ENCODE measurements around the gene CCR4.
"Not testable (repeated sequence)": the region's sequence is repeated elsewhere in the genome, so short reads cannot be mapped to it uniquely, and the experiment has no call there.

The CCR4 gene

DNA sequence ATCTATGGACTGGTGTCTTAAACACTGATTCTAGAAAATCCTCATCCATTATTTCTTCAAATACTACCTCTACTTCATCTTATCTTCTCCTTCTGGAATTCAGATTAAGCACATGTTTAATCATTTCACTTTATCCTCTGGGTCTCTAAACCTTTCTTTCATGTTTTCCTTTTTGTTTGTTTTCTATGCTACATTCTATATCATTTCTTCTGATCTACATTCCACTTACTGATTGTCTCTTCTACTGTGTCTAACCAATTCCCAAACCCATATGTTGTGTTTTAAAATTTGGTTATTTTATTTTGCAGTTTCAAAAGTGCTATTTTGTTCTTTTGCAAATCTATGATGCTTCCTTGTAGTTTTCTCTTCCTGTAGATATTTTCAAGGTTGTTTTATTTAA lies 31.7 kb downstream of the CCR4 start:
- no peak for DNase-seq (ENCODE audit: low spot score)

DNA sequence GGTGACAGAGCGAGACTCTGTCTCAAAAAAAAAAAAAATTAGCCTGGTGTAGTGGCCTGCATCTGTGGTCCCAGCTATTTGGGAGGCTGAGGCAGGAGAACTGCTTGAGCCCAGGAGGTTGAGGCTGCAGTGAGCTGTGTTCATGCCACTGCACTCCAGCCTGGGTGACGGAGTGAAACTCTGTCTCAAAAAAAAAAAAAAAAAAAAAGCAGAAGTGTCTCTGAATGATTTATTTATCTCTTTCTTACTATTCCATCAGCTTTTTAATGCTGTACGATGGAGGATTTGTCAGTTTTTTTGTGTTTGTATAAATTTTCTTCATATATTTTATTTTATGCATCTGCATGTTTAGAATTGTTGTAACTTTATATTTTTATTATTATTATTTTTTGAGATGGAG lies 33.5 kb downstream of the CCR4 start:
- DNase-seq (ENCODE audit: low spot score) = not testable (repeated sequence)

DNA sequence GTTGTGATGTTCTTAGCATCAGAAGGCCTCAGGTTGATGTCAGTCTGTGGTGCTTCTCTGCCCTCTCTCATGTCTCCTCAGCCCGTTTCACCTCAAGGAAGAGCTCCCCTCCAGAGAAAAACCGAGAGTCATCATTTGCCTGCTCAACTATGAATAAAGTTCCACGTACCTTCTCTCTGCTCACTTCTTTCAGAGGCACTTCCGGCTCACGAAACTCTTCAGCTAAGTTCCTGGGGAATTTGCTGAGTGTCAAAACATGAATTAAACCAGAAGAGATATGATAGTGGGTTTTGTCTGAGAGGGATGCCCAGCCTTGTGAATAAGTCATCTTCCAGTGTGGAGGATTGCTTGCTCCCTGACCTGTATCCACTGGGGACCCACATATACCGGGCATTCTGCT lies 37.7 kb downstream of the CCR4 start:
- no peak for DNase-seq (ENCODE audit: low spot score)

DNA sequence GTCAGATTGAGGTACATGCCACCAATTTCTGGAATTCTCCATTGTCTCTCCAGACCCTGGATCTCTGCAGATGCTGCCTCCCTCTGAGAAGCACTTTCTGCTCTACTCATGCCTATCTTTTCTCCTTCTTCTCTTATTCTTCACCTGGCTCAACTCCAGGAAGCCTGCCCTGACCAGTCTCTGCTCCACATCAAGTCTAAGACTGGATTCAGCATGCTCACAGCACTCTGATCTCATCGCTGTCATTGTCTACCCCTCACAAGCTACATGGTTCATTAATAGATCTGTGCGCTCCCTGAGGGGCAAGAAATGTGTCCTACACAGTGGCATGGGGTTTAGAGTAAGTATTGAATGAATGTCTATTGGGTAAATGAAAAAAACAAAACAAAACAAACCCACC lies 38.7 kb downstream of the CCR4 start:
- DNase-seq (ENCODE audit: low spot score) = no peak

DNA sequence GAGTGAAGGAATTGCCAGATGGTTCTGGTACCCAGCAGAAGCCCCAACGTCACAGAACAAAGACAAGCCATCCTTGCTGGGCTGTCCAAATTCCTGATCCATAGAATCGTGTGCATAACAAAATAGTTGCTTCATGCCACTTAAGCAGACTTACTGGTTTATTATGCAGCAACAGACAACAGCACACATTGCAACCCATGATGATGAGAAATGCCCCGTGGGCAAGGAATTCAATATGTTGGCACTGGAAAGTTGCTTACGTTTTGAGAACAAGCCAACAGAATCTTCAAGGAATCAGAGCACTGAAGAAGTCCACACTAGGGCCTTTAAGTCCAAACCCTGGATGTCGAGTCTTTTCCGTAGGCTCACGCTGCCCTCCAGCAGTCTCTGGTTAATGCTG lies 40.3 kb downstream of the CCR4 start:
- no peak for DNase-seq (ENCODE audit: low spot score)

DNA sequence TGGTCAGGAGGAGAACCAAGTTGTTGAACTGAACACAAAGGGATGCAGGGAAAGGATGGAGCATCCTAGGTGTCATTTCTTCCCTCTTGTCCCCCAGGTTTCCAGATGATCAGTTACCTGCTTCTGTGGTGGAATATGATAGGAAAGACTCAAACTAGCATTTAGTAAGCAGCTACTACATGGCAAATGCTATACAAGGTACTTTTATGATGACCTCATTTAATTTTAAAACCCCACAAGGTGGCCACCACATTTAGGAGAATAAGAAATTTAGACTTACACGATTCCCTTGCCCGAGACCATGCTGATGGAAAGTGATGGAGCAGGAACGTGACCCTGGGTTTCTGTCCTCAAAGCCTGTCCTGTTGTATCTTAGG lies 40.9 kb downstream of the CCR4 start:
- no peak for DNase-seq (ENCODE audit: low spot score)

DNA sequence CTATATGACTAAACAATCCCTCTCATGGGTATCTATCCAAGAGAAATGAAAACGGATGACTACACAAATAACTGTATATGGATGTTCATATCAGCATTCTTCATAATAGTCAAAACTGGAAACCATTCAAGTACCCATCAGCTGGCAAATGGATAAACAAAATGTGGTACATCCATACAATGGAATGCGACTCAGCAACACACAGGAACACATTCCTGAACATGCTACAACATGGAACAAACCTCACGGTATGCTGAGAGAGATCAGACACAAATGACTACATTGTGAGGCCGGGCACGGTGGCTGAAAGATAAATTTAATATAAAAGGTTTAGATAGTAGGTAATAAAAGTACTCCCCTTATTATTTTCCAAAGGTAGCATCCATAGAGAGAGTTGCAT lies 42.6 kb downstream of the CCR4 start:
- no peak for DNase-seq (ENCODE audit: low spot score)

DNA sequence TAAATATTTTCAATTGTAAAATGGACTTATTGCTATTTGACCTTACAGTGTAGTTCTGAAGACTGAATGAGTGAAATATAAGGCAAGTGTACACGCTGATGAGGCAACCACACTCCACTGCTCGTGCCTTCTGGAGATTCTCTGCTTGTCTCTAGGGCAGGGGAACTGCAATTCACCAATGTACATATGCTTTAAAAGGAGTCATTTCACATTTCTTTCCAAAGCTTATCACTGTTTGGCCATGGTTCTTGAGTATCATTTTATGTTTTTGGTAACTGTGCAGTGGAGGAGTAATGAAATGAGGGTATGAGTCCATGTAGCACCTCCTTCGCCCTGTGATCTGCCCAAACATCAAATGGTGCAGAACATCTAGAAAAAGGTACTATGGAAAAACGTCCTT lies 43.7 kb downstream of the CCR4 start:
- no peak for DNase-seq (ENCODE audit: low spot score)

DNA sequence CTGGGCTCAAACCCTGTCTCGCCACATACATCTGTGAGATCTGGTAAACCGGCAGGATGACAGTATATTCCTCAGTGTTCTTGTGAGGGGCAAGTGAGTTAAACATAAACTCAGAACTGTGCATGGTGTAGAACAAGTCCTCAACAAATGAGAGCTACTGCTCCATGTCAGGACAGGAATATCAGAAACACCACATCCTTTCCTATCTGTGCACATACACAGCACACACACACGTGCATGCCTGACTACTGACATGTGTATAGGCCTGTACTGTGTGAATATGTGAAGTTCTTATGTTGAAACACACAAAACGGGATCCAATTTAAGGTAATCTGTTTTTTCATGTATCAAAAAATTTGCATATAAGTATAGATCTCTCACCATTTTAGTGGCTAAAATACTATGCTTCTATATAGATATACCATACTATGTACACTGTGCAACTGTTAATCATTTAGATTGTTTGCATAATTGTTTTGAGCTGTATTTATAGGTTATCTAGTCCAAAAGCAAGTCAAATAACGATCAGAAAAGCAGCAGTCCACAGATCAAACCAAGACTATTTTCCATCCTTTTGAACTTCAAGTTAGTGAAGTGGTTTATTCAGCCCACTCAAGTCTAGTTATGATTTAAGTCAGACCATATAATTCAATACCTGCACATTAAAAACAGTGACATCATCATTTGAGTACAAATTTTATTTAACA lies 44.8 kb downstream of the CCR4 start:
- no peak for DNase-seq (ENCODE audit: low spot score)

DNA sequence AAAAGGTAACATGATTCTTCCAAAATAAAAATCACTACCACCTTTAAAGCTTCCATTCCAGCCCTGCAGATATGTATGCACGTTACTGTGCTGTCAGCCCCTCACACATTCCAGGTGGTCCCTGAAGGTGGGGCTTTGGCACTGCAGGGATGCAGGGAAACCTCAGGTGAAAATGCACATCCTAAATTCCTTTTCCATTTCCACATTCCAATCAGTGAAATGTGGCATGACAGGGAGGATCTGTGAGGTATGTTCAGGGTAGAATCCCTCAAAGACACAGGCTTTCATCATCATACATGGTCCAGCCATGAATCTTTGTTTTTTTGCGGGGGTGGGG lies 45.3 kb downstream of the CCR4 start:
- no peak for DNase-seq (ENCODE audit: low spot score)

DNA sequence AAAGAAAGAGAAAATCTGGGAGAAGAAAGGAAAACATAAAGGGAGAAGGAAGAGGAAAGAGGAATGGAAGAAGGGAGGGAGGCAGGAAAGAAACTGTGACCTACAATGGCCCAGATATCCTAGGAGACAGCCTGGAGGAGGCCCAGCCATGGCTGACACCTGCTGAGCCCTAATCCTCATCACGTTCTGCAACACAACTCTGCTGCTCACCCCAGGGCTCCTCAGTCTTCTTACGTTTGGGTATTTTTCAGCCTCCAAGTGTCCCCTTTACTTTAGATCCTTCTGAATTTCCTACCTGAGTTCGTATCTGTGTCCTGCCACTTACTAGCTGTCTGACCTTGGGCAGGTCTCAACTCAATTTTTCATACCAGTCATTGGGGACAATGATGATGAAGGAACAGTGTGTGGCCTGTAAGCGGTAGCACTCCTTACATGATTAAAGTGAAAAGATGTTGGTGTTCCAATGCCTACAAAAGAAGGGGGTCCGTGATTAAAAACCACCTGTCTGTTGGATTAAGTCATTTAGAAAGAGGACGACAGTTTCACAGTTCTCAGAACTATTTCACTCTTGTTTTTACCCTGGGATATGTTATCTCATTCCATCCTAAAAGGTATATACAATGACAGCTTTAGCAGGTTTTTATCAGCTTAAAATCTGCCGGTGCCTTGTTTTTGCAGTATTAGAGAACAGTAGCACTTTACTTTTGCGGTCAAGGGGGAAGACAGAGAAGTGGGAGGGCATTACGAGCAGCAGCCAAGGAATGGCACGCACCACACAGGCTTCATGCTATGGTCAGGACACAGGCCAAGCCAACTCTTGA lies 47.4 kb downstream of the CCR4 start:
- no peak for DNase-seq (ENCODE audit: low spot score)

DNA sequence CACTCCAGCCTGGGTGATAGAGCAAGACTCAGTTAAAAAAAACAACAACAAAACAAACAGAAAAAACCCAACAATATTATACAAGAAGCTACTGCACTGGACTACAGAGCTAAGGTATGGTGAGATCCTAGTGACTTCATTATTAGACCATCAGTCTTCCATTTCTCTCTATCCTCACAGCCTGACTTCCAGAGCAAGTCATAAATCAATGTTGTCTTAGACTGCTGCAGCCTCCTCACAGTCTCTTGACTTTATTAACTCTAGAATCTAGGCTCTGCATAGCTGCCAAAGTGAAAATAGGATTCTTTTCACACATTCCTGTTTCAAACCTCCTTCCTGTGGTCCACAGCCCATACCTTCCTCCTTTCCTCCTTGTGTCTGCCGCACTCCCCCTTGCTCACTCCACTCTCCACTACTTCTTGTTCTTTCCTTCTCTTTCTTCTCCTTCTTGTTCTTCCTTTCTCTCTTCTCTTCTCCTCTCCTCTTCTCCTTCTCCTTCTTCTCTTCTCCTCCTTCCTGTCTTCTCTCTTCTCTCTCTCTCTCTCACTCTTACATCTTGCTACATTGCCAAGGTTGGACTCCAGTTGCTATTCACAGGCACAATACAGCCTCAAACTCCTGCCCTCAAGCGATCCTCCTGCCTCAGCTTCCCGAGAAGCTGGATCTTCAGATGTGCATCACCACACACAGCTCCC lies 49.4 kb downstream of the CCR4 start:
- no peak for DNase-seq (ENCODE audit: low spot score)

DNA sequence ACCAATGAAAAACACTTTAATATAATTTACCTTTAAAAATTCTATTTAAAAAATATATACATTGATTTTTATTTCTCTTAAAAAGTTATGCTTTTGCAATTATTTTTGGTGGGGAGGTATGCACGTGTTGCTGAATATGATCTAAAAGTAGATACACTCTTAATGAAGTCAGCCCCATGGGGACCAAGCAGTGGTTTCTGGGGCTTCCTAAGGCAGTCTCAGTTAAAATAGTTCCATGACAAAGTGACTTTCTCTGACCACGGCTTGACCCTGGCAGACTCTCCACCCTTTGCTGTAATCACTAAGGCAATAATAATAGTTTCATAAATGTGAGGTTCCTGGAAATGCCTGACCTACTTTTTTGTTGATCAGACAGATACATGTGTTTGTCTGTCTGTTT lies 50.4 kb downstream of the CCR4 start:
- no peak for DNase-seq (ENCODE audit: low spot score)

DNA sequence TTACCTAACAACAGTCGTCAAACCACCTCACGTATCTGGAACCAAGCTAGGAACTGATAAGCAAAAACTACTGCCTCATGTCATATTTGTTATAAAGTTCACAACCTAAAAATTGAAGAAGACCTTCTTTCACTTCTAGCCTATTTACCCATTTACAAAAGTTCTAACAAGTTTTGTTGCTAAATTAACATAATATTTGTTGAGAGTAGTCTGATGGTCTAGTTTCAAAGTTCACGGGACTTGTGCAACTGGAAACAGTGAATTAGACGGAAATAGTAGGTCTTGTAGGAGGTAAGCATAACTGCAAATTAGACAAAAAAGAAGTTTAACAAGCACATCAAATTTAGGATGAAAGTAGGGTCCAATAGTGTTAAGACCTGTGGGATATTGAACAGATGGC lies 51.9 kb downstream of the CCR4 start:
- DNase-seq (ENCODE audit: low spot score) = no peak

DNA sequence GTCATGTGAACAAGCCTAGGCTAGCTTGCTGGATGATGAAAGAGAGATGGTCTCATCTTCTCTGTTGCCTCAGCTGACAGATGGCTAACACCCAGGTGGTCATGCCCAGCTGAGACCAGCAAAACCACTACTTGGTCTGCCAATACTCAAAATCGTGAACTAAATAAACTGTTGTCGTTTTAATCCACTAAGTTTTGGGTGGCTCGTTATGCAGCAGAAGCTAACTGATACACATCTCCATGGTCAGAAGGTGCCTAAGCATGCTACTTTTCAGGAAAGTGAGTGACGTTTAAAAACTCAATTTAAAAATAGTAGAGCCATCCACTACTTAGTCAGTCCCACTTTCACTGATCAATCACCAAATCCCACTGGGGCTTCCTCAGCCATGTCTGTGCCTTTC lies 52.8 kb downstream of the CCR4 start:
- DNase-seq (ENCODE audit: low spot score) = no peak

DNA sequence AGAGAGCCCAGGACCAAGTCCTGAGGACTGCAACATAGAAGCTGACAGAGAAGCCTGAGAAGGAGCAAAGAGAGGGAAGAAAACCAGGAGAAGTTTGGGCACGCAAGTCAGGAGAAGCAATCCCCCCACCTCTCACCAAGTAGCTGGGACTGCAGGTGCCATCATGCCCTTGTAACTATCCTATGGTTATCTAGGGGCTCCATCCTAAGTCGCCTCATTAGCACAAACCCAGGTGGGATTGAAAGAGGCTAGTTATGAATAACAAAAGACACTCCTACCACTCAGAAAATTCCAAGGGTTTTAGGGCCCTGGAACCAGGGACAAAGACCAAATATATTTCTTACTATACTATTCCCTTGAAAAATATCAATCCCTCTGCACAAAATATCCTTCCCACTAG lies 53.5 kb downstream of the CCR4 start:
- no peak for DNase-seq (ENCODE audit: low spot score)

Data from Ammon's horn (tissue), 1 donor.